ENCODE measurements around the gene MROH2B.

The MROH2B gene

DNA sequence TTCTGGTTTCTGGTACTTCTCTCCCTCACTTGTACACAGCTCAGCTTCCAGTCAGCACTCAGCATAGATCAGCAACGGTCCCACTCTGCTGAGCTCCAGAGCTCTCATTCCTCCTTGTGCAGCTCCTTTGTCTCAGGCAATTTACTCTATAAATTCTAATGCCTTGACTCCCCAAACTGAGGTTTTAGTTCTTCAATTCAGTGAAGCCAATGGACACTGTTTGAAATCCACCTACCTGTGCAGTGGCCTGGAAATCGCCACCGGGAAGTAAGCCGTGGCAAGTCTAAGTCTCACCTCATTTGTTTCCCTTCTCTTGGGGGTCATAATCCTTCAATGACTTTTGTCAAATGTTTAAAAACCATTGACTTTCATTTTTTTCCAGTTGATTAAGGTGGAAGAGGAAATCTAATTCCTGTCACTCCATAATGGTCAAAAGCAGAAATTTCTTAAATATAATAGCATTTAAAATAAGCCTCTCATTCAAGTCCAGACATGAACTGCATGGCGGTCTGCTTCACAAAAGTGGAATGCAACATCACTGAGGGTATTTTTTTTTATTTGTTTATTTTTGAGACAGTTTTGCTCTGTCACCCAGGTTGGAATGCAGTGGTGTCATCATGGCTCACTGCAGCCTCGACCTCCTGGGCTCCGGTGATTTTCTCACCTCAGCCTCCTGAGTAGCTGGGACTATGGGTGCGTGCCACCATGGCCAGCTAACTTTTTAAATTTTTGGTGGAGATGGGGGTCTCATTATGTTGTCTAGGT is 82.2 kb downstream of the MROH2B start:
- WGBS, 2 experiments (ENCODE audit: insufficient coverage in 2 of 2): 98 to 100% methylated on average over 5 to 6 of the region's 8 CpGs
- Histone ChIP-seq H3K9me3 (ENCODE audit: control insufficient read depth, low read length) (no peaks in the 10 kb centered on the region), H3K36me3 (ENCODE audit: control insufficient read depth, insufficient read depth, low read length) (no peaks in the 10 kb centered on the region), H3K4me3 (ENCODE audit: extremely low read depth, insufficient read depth, low read length, poor library complexity, severe bottlenecking) (no peak overlapping the region), H3K27ac (ENCODE audit: low read depth, low read length, severe bottlenecking) (no peak overlapping the region), H3K4me1 (ENCODE audit: control insufficient read depth, insufficient read depth, low read length, poor library complexity, severe bottlenecking) (peaks cover 15% of the 10 kb centered on the region)

DNA sequence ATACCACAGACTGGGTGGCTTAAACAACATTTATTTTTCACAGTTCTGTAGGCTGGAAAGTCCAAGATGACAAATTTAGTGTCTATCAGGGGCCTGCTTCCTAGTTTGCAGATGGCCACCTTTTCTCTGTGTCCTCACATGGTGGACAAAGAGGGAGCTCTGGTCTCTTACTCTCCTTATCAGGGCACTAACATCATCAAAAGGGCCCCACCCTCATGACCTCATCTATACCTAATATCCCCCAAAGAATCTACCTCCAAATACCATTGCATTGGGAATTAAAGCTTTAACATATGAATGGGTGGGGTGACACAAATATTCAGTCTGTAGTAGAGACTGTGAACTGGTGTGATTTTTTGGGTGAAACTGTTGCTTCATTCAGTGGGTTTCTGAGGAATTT is 83.8 kb downstream of the MROH2B start:
- Histone ChIP-seq H3K4me1 (ENCODE audit: control insufficient read depth, insufficient read depth, low read length, poor library complexity, severe bottlenecking) (peaks cover 15% of the 10 kb centered on the region), H3K27ac (ENCODE audit: low read depth, low read length, severe bottlenecking) (no peak overlapping the region), H3K4me3 (ENCODE audit: extremely low read depth, insufficient read depth, low read length, poor library complexity, severe bottlenecking) (no peak overlapping the region), H3K9me3 (ENCODE audit: control insufficient read depth, low read length) (no peaks in the 10 kb centered on the region), H3K36me3 (ENCODE audit: control insufficient read depth, insufficient read depth, low read length) (no peaks in the 10 kb centered on the region)

DNA sequence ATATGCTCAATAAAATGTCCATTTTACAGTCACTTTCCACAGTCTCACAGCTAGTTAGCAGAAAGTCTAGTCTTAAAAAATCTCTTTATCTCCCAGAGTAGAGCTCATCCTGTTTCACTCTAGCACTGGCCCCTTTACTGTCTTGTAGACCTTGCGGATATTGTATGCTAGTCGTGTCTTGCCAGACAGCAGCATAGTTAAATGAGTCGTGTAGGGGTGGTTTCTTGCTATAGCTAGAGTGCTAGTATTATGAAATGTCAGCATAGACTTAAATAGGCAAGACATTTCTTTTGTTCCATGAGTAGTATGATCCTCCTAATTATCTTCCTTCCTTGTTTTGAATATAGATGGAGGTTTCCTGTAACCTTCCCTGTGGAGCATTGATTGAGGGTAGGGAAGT is 84.5 kb downstream of the MROH2B start:
- H3K9me3 ChIP-seq (ENCODE audit: control insufficient read depth, low read length): no peaks in the 10 kb centered on the region
- no peaks in the 10 kb centered on the region for H3K36me3 ChIP-seq (ENCODE audit: control insufficient read depth, insufficient read depth, low read length)
- no CpG with 5 or more reads among the region's 3 CpGs for WGBS, 2 experiments (ENCODE audit: insufficient coverage in 2 of 2)

DNA sequence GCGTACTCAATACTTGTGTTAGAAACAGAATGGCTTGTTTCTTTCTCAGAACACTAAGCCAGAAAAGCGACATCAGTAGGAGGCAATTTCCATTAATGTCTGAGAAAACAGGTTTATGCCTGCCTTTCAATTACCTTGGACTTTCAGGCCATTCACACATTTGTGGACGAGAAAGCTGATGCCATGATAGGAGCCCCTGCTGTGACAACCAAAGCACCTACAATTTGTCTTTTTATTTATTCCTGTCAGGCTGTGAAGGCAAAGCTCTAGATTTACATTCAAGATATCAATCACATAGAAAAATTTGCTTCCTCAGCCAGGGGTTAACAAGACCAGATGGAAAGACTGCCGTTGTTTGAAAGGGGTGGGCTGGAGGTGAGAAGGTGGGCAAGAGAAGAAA is 85.6 kb downstream of the MROH2B start:
- Histone ChIP-seq H3K27ac (ENCODE audit: low read depth, low read length, severe bottlenecking) (no peak overlapping the region), H3K4me3 (ENCODE audit: extremely low read depth, insufficient read depth, low read length, poor library complexity, severe bottlenecking) (no peak overlapping the region), H3K36me3 (ENCODE audit: control insufficient read depth, insufficient read depth, low read length) (no peaks in the 10 kb centered on the region), H3K9me3 (ENCODE audit: control insufficient read depth, low read length) (no peaks in the 10 kb centered on the region), H3K4me1 (ENCODE audit: control insufficient read depth, insufficient read depth, low read length, poor library complexity, severe bottlenecking) (peaks cover 11% of the 10 kb centered on the region)
- WGBS, 2 experiments (ENCODE audit: insufficient coverage in 2 of 2): 46 to 70% methylated on average over 3 to 4 of the region's 4 CpGs

More for the DNA sequence above, 84.5 kb downstream of the MROH2B start:
- Histone ChIP-seq H3K4me1 (ENCODE audit: control insufficient read depth, insufficient read depth, low read length, poor library complexity, severe bottlenecking) (peaks cover 15% of the 10 kb centered on the region), H3K4me3 (ENCODE audit: extremely low read depth, insufficient read depth, low read length, poor library complexity, severe bottlenecking) (no peak overlapping the region), H3K27ac (ENCODE audit: low read depth, low read length, severe bottlenecking) (no peak overlapping the region)

DNA sequence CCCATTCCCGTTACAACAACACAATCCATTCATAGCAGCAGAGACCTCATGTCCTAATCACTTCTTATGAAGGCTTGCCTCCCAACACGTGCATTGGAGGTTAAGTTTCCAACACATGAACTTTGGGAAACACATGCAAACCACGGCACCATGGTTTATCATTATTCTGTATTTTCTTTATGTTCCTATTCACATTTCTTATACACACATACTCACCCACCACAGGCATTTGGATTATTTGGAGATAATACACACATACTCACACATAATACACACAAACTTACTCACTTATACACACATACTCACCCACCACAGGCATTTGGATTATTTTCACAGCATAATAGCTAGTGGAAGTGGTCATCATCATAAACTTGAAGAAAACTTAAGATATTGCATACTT is 86.3 kb downstream of the MROH2B start:
- H3K4me1 ChIP-seq (ENCODE audit: control insufficient read depth, insufficient read depth, low read length, poor library complexity, severe bottlenecking): peaks cover 11% of the 10 kb centered on the region
- H3K4me3 ChIP-seq (ENCODE audit: extremely low read depth, insufficient read depth, low read length, poor library complexity, severe bottlenecking): no peak overlapping the region
- WGBS, 2 experiments (ENCODE audit: insufficient coverage in 2 of 2): 86 to 100% methylated on average over 1 to 2 of the region's 3 CpGs
- no peaks in the 10 kb centered on the region for H3K9me3 ChIP-seq (ENCODE audit: control insufficient read depth, low read length)
- no peak overlapping the region for H3K27ac ChIP-seq (ENCODE audit: low read depth, low read length, severe bottlenecking)
- no peaks in the 10 kb centered on the region for H3K36me3 ChIP-seq (ENCODE audit: control insufficient read depth, insufficient read depth, low read length)

DNA sequence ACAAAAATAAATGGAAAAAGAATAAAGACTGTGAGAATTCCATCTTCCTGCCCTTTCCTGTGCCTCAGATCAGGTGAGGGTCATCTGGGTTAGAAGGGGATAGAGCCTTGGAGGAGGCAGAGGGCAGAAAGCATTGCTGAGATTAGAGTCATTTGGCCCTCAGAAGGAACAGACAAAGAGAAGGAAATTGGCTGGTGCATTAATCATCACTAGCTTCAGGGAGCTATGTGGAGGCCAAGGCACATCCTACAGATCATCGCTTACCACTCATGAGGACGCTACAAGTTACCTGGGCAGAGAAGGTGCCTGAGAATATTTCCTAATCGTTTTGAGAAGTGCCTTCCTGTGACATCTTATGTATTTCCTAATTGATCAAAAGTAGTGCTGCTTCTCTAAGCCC is 87.4 kb downstream of the MROH2B start:
- Histone ChIP-seq H3K4me3 (ENCODE audit: extremely low read depth, insufficient read depth, low read length, poor library complexity, severe bottlenecking) (no peak overlapping the region), H3K36me3 (ENCODE audit: control insufficient read depth, insufficient read depth, low read length) (no peaks in the 10 kb centered on the region), H3K9me3 (ENCODE audit: control insufficient read depth, low read length) (no peaks in the 10 kb centered on the region), H3K4me1 (ENCODE audit: control insufficient read depth, insufficient read depth, low read length, poor library complexity, severe bottlenecking) (peaks cover 5% of the 10 kb centered on the region), H3K27ac (ENCODE audit: low read depth, low read length, severe bottlenecking) (no peak overlapping the region)
- 88 to 91% methylated on average over 3 of the region's 3 CpGs for WGBS, 2 experiments (ENCODE audit: insufficient coverage in 2 of 2)

DNA sequence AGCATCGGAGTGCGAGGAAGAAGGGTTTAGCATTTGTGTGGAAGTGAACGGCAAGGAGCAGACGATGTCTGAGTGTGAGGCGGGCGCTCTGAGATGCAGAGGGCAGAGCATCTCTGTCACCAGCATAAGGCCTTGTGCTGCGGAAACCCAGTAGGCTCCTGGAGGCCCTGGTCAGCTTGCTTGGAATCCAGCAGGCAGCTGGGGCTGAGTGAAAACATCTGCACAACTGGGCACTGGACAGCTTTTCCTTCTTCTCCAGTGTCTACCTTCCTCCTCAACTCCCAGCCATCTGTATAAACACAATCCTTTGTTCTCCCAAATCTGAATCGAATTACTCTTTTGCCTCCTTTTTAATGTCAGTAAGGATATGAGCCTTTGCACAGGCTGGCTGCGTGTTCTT is 89.7 kb downstream of the MROH2B start:
- Histone ChIP-seq H3K9me3 (ENCODE audit: control insufficient read depth, low read length) (no peaks in the 10 kb centered on the region), H3K4me1 (ENCODE audit: control insufficient read depth, insufficient read depth, low read length, poor library complexity, severe bottlenecking) (no peaks in the 10 kb centered on the region), H3K4me3 (ENCODE audit: extremely low read depth, insufficient read depth, low read length, poor library complexity, severe bottlenecking) (no peak overlapping the region), H3K27ac (ENCODE audit: low read depth, low read length, severe bottlenecking) (no peak overlapping the region), H3K36me3 (ENCODE audit: control insufficient read depth, insufficient read depth, low read length) (no peaks in the 10 kb centered on the region)
- WGBS, 2 experiments (ENCODE audit: insufficient coverage in 2 of 2): 93 to 96% methylated on average over 8 of the region's 9 CpGs

DNA sequence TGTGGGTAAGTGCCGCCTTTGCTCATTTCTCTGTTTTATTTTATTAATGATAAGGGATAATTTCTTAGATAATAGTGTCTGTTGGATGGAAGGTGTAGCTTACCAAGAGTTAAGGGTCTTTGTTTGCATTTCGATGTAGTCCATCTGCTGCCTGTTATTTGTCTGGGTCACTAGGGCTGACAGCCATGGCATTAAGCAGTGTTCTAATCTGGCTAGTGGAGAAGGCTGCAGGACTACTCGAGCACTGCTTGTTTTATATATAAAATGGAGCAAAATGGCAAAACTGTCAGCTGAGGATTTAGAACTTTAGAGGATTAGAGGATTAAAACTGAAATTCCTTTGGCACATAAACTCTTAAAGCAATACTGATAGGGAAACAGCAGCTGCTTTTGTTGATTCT is 94.3 kb downstream of the MROH2B start:
- Histone ChIP-seq H3K36me3 (ENCODE audit: control insufficient read depth, insufficient read depth, low read length) (no peaks in the 10 kb centered on the region), H3K9me3 (ENCODE audit: control insufficient read depth, low read length) (no peaks in the 10 kb centered on the region), H3K4me3 (ENCODE audit: extremely low read depth, insufficient read depth, low read length, poor library complexity, severe bottlenecking) (no peak overlapping the region), H3K27ac (ENCODE audit: low read depth, low read length, severe bottlenecking) (no peak overlapping the region), H3K4me1 (ENCODE audit: control insufficient read depth, insufficient read depth, low read length, poor library complexity, severe bottlenecking) (no peaks in the 10 kb centered on the region)
- 69 to 85% methylated on average over 2 to 3 of the region's 3 CpGs for WGBS, 2 experiments (ENCODE audit: insufficient coverage in 2 of 2)

DNA sequence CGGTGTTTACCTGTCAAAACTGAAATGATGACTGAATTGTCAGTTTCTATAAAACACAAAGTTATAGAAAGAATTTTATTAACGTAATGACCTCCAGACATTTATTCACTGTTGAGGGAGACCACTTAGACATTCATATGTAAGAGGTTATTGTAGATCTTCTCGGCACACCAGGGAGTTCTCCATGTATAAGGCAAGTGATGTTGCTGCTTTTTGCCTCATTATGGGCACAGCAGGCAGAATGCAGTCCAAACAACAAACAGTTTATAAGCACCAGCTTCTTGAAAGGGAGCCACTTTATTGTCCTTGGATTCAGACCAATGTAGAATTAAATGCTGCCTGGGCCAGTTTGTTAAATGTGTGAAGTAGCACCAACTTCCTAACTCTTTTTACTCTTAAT is 95.1 kb downstream of the MROH2B start:
- WGBS, 2 experiments (ENCODE audit: insufficient coverage in 2 of 2): 80 to 100% methylated on average over 1 of the region's 3 CpGs
- no peak overlapping the region for H3K4me3 ChIP-seq (ENCODE audit: extremely low read depth, insufficient read depth, low read length, poor library complexity, severe bottlenecking)
- no peaks in the 10 kb centered on the region for H3K4me1 ChIP-seq (ENCODE audit: control insufficient read depth, insufficient read depth, low read length, poor library complexity, severe bottlenecking)
- H3K27ac ChIP-seq (ENCODE audit: low read depth, low read length, severe bottlenecking): no peak overlapping the region
- no peaks in the 10 kb centered on the region for H3K36me3 ChIP-seq (ENCODE audit: control insufficient read depth, insufficient read depth, low read length)
- H3K9me3 ChIP-seq (ENCODE audit: control insufficient read depth, low read length): no peaks in the 10 kb centered on the region

DNA sequence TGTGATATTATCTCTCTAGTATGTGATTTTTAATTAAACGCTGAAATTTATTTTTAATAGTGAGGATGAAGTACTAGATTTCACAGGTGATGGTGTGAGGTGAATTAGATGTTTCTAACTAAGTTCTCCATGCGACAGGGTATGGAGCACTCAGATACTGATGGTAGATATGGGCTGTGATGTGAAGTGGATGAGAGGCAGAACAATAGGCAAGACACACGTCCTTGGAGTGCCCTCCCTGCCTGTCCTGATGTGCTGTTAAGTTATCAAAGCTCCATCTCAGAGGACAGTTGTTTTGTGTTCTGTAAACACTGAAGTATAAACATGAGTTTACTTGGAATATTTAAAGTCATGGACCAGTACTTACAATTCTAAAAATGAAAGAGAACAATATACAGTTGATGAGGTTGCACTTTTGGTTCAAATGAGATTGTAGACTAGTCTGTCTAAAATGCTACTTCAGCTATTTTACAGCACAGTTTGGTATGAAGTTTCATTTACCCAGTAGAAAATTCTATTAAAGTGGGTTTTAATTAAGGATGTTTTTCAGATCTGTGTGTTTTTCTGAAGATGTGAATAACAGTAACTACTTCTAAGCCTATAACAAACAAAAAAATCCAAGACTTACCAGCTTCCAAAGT is 97.7 kb downstream of the MROH2B start:
- Histone ChIP-seq H3K36me3 (ENCODE audit: control insufficient read depth, insufficient read depth, low read length) (no peaks in the 10 kb centered on the region), H3K4me1 (ENCODE audit: control insufficient read depth, insufficient read depth, low read length, poor library complexity, severe bottlenecking) (no peaks in the 10 kb centered on the region)
- 96 to 100% methylated on average over 1 to 2 of the region's 3 CpGs for WGBS, 2 experiments (ENCODE audit: insufficient coverage in 2 of 2)

DNA sequence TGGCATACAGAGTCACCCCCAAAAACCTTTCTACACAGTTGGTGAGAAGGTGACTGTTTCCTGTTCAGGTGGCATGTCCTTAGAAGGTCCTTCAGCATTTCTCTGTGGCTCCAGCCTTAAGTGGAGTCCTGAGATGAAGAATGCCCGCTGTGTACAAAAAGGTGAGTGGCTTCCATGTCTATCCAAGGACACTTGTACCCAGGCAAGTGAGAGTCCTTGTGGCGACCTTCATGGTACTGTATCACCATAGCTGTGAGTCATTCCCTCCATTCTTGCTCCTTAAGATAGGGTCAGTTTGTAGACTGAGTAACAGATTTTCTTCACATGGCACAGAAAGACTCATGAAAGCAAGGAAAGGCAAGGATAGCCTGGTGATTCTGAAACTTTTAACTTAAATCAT is 98.7 kb downstream of the MROH2B start:
- no peak overlapping the region for H3K4me3 ChIP-seq (ENCODE audit: extremely low read depth, insufficient read depth, low read length, poor library complexity, severe bottlenecking)
- H3K27ac ChIP-seq (ENCODE audit: low read depth, low read length, severe bottlenecking): no peak overlapping the region
- H3K9me3 ChIP-seq (ENCODE audit: control insufficient read depth, low read length): no peaks in the 10 kb centered on the region
- 90% methylated on average over 2 of the region's 2 CpGs; no CpG with 5 or more reads in 1 of the 2 experiments for WGBS, 2 experiments (ENCODE audit: insufficient coverage in 2 of 2)
- H3K4me1 ChIP-seq (ENCODE audit: control insufficient read depth, insufficient read depth, low read length, poor library complexity, severe bottlenecking): no peaks in the 10 kb centered on the region
- no peaks in the 10 kb centered on the region for H3K36me3 ChIP-seq (ENCODE audit: control insufficient read depth, insufficient read depth, low read length)

More for the DNA sequence above, 97.7 kb downstream of the MROH2B start:
- Histone ChIP-seq H3K9me3 (ENCODE audit: control insufficient read depth, low read length) (no peaks in the 10 kb centered on the region), H3K27ac (ENCODE audit: low read depth, low read length, severe bottlenecking) (no peak overlapping the region), H3K4me3 (ENCODE audit: extremely low read depth, insufficient read depth, low read length, poor library complexity, severe bottlenecking) (no peak overlapping the region)
